Colonic mucosa (tissue), 4 donors: Measurements from ENCODE around the gene MED15. TPM values are rescaled to one million over a fixed set of nuclear protein-coding genes. Genes with fewer than 3 reads are reported as not detected.

Experiments
- DNase-seq: peaks from one replicate; pipeline ENCODE4 v3.0.0-alpha.2; 2020
- H3K27ac ChIP-seq: fragments of 200-600 bp; one replicate; pipeline ENCODE4 v1.8.0; 2021
- H3K27me3 ChIP-seq: fragments of 200-600 bp; one replicate; pipeline ENCODE4 v1.8.0; 2021
- H3K36me3 ChIP-seq: fragments of 200-600 bp; one replicate; pipeline ENCODE4 v1.8.0; 2021
- H3K4me1 ChIP-seq: fragments of 200-600 bp; one replicate; pipeline ENCODE4 v1.8.0; 2021; ENCODE audit warnings: mild to moderate bottlenecking
- H3K4me3 ChIP-seq: fragments of 200-600 bp; one replicate; pipeline ENCODE4 v1.8.0; 2021
- H3K9ac ChIP-seq, 2 donors: one replicate each; pipeline ENCODE4 v1.7.0; 2013; ENCODE audit warnings: control low read depth in 2 of 2, low read depth in 2 of 2, low read length in 2 of 2
- H3K9me3 ChIP-seq: fragments of 200-600 bp; one replicate; pipeline ENCODE4 v1.8.0; 2021
- intact Hi-C: fragments of 100-400 bp; cut with DNase I; formaldehyde crosslinking; loops from one replicate; pipeline ENCODE4 v1.14.1; 2022
- total RNA-seq, 2 donors: library from RNA; stranded (reverse); fragmentation: NEBNext Ultra II Directional in 1 of 2; extraction: Animal tissue kit (Norgen Biotek cat#: 25700) in 1 of 2; gene quantifications; one replicate each; pipeline ENCODE4 v1.2.1, GENCODE V29; 2021
- TF ChIP-seq, protein P1 (sequence below): fragments of 200-600 bp; IDR thresholded peaks from one replicate; pipeline ENCODE4 v1.8.0; 2022; ENCODE audit warnings: antibody characterized with exemption, mild to moderate bottlenecking
- donor health status: healthy.
- donor health status: DM: no; HTN: no; CAD: no.
- donor health status: DM: no; HTN: no; CAD: no.

The MED15 gene
- total RNA-seq, 2 donors from 2014 or later, result 93.1 to 102 TPM

DNA sequence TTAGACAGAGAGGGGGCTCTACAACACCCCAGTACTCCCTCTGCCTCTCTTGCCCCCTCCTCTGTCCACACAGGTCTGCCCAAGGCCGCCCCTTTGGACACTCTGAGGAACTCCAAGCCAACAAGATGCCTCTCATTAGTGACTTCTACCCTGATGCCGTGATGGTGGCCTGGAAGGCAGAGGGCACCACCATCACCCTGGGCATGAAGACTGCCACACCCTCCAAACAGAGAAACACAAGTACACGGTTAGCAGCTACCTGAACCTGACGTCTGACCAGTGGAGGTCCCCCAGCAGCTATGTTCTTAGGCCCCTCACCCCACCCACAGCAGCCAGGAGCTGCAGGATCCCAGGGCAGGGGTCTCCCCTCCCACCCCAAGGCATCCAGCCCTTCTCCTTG lies 125.1 kb downstream of the MED15 start:
- TF ChIP-seq, protein P1, sequence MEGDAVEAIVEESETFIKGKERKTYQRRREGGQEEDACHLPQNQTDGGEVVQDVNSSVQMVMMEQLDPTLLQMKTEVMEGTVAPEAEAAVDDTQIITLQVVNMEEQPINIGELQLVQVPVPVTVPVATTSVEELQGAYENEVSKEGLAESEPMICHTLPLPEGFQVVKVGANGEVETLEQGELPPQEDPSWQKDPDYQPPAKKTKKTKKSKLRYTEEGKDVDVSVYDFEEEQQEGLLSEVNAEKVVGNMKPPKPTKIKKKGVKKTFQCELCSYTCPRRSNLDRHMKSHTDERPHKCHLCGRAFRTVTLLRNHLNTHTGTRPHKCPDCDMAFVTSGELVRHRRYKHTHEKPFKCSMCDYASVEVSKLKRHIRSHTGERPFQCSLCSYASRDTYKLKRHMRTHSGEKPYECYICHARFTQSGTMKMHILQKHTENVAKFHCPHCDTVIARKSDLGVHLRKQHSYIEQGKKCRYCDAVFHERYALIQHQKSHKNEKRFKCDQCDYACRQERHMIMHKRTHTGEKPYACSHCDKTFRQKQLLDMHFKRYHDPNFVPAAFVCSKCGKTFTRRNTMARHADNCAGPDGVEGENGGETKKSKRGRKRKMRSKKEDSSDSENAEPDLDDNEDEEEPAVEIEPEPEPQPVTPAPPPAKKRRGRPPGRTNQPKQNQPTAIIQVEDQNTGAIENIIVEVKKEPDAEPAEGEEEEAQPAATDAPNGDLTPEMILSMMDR, result no peak
- Histone ChIP-seq H3K4me3 (no peak overlapping the region), H3K9me3 (no peaks in the 10 kb centered on the region), H3K27me3 (no peaks in the 10 kb centered on the region), H3K36me3 (no peaks in the 10 kb centered on the region), H3K4me1 (no peaks in the 10 kb centered on the region), H3K27ac (no peak overlapping the region), H3K9ac (no peak overlapping the region)
- intact Hi-C loops, result no loop called here
- no peak for DNase-seq

DNA sequence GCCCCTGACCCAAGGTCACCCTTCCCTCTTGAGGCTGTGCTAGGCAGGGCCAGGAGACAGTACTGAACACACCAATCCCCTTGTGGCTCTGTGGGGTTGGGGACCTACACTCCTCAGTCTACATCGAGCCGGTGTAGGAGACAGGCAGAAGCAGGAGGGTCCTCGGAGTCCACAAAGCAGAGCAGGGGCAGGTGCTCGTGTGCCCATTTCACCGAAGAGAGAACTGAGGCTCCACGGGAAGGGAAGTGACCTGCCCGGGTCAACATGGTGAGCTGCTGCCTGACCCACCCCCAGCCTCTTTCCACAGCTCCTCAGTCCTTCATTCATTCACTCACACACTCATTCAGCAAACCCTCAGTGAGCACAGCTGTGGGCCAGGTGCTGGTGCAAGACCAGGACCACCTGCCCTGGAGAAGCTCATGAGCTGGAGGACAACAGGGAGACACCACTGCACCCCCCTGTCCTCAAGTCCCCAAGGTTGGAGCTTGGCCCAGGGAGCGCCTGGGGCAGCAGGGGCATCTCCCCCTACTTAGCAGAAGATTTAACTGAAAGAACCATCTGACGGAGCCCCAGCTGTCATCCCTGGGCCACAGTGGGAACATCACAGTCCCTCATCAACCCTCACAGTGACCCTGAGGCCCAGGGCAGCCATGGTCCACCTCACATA lies 127.3 kb downstream of the MED15 start:
- Histone ChIP-seq H3K4me3 (no peak overlapping the region), H3K27me3 (no peaks in the 10 kb centered on the region), H3K27ac (no peak overlapping the region), H3K9me3 (no peaks in the 10 kb centered on the region), H3K4me1 (no peaks in the 10 kb centered on the region), H3K9ac (no peak overlapping the region), H3K36me3 (no peaks in the 10 kb centered on the region)
- intact Hi-C loops, result no loop called here
- DNase-seq, result no peak
- TF ChIP-seq, protein P1, result no peak

DNA sequence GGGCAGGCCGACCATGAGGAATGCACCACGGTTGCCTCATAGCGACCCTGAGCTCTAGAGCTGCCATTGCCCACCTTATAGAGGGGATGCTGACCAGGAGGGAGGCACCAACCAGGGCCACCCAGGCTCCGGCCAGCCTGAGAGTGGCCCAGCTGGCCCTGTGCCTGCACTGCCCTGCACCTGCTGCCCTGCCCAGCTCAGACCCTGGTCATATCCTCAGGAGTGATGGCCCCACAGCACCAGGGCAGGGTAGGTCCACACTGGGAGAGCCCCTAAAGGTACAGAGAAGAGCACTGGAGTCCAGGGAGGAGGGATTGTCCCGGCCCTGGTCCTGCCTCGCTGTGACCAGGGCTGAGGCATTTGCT lies 127.8 kb downstream of the MED15 start:
- intact Hi-C loops, result no loop called here
- H3K9me3 ChIP-seq, result no peaks in the 10 kb centered on the region
- H3K27ac ChIP-seq, result no peak overlapping the region
- DNase-seq, result no peak
- no peaks in the 10 kb centered on the region for H3K27me3 ChIP-seq
- no peaks in the 10 kb centered on the region for H3K4me1 ChIP-seq
- no peak overlapping the region for H3K4me3 ChIP-seq
- H3K36me3 ChIP-seq, result no peaks in the 10 kb centered on the region
- TF ChIP-seq, protein P1, result no peak
- no peak overlapping the region for H3K9ac ChIP-seq

DNA sequence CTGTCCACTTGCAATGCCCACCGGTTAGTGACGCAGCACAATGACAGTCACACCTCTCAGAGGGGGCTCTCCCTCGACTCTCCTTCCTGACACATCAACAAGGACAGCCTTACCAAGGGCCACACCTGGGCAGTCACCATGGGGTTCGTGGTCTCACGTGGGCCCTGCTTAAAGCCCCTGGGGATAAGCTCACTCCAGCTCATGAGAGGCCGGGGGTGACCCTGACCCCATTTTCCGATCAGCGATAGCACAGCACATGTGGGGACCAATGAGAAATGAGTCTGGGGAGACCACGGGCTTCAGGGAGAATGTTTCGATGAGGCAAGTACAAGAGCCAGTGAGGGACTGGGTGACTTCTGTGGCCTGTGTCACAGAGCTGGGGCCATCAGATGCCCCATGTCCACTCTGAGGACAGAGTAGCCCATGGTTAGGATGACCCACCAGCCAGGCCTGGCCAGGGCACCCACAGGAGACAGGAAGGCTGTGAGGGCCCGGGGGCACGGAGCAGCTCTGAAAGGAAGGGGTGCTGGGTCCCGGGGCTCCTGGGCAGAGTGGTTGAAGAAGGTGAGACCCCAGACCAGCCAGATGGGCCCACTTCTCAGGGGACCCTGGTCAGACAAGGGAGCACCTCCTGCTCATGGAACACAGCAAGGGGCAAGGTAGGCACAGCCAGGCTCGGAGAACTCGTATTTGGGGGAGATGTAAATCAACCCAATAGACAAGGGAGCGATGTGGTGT lies 128.8 kb downstream of the MED15 start:
- TF ChIP-seq, protein P1, result no peak
- H3K27ac ChIP-seq, result no peak overlapping the region
- no peak for DNase-seq
- no peak overlapping the region for H3K9ac ChIP-seq
- no peak overlapping the region for H3K4me3 ChIP-seq
- H3K36me3 ChIP-seq, result no peaks in the 10 kb centered on the region
- no peaks in the 10 kb centered on the region for H3K4me1 ChIP-seq
- intact Hi-C loops, result no loop called here
- H3K9me3 ChIP-seq, result no peaks in the 10 kb centered on the region
- H3K27me3 ChIP-seq, result no peaks in the 10 kb centered on the region

DNA sequence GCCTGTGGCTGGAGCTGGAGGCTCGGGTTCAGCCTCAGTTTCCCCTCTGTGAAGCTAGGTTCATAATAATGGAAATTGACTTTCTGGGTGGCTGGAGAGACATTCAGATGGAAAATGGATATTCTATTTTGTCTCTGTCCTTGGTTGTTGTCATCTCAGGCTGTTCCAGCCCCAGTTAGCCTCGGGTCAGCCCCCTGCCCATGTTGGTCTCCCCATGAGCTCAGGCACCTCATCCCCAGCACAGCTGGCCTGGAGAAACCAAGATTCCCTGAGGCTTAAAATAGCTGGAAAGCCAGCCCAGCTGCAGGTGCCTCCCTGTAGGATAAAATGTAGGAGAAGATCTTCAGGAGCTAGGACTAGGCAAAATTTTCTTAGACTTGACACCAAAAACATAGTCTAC lies 129.5 kb downstream of the MED15 start:
- intact Hi-C loops, result no loop called here
- H3K27ac ChIP-seq, result no peak overlapping the region
- H3K9ac ChIP-seq, result no peak overlapping the region
- H3K27me3 ChIP-seq, result no peaks in the 10 kb centered on the region
- DNase-seq, result no peak
- TF ChIP-seq, protein P1, result no peak
- no peak overlapping the region for H3K4me3 ChIP-seq
- H3K4me1 ChIP-seq, result no peaks in the 10 kb centered on the region
- H3K9me3 ChIP-seq, result no peaks in the 10 kb centered on the region
- no peaks in the 10 kb centered on the region for H3K36me3 ChIP-seq

Other genes with a start within 250 kb of the MED15 start
- 1 to 10 TPM; 6.1 to 8.5 TPM for gene RTN4R, start 239.3 kb upstream of the MED15 start, total RNA-seq
- 10 to 100 TPM; 27.0 to 35.6 TPM for gene DGCR6L, start 187.6 kb upstream of the MED15 start, total RNA-seq
- 1 to 10 TPM; 6.2 to 7.8 TPM for gene ZNF74, start 113.5 kb upstream of the MED15 start, total RNA-seq
- gene SCARF2, start 69.8 kb upstream of the MED15 start, total RNA-seq, result 1 to 10 TPM in 1 of 2 donors, under 1 TPM in 1; 0.91 to 3.1 TPM
- 10 to 100 TPM; 10.4 to 13.2 TPM for gene KLHL22, start 11.8 kb upstream of the MED15 start, total RNA-seq